Renal pelvis (tissue), 4 donors: ENCODE measurements around the gene MSX1. TPM values are rescaled to one million over a fixed set of nuclear protein-coding genes. Genes with fewer than 3 reads are reported as not detected.

Source experiments
- DNase-seq: peaks from one replicate; pipeline ENCODE4 v3.0.0-alpha.2; 2013
- polyA plus RNA-seq, 3 donors: library from polyadenylated mRNA; unstranded; fragments of 120-200 nt; gene quantifications; one replicate each; pipeline ENCODE4 v1.2.1, GENCODE V29; 2013; ENCODE audit not compliant: insufficient read length in 3 of 3

Gene MSX1
- polyA plus RNA-seq, 3 donors = 0.84 to 1.1 (median 1.1) TPM

DNA sequence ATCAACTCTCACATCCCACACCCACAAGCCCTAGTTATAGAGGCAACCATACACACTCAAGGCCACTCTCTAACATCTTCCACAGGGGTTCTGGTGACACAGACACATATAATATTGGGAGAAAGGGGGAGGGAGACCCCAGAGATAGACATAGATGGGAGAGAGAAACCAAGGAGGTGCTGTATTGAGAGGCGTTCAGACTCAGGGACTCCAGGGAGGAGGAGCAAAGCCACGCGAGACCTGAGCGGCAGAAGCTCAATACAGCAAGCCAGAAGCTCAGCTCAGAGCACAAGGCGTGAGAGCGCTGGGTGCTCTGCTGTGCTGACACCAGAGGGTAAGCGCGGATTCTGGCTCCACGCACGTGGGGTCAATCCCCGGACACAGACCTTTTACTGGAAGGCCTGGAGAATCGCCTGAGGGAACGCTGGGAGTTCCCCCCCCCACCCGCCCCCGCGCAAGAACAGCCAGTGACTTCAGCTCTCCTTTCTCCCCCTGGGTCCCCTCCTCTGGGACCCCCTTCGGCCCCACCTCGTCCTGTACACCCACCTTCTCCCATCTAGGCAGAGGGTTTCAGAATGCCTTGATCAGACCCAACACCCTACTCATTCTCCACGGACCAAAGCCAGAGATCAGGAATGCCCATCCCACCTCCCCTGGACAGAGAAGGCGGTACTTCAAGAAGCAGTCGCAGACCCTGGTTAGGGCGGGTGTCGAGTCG lies 8.7 kb downstream of the MSX1 start:
- no peak for DNase-seq

DNA sequence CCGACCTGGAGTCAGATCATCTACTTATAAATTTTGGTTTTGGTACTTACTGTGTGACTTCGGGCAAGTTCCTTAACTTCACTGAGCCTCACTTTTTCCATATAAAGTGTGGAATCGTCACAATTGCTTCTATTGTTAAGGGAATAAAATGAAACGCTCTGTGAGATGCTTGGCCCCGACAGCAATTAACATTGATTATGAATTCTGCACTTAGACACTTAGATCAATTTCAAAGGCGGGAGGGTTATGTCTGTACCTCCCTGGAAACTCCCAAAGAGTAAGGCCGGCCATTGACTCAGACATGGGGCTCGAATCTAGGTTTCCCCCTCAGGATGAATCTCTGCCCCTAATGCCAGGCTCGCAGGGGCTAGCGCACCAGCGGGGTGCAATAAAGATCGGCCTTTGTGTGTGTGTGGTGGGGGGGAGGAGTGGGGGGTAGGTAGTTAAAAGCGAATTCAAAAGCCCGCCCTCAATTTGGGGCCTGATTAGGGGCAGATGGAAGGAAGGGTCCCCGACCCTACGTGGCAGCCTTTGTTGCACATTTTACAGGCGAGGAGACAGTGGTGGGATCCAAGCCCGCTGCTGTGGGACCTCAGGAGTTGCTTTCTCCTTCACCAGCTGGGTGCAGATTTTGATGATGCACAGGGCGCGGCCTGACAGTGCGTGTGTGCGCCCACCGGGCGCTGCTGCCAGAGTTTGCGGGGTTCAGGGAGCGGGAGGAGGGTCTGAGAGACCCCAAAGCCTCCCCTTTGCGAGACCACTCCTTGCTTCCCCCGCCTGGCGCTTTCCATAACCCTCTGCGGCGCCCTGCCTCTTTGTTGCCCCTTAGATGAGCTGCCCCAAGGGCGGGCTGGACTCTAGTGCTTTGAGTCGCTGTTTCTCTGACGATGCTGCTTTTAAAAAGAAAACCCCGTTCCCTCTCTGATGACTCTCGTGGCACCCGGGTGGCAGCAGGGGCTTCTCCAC lies 9.6 kb downstream of the MSX1 start:
- DNase-seq = no peak

DNA sequence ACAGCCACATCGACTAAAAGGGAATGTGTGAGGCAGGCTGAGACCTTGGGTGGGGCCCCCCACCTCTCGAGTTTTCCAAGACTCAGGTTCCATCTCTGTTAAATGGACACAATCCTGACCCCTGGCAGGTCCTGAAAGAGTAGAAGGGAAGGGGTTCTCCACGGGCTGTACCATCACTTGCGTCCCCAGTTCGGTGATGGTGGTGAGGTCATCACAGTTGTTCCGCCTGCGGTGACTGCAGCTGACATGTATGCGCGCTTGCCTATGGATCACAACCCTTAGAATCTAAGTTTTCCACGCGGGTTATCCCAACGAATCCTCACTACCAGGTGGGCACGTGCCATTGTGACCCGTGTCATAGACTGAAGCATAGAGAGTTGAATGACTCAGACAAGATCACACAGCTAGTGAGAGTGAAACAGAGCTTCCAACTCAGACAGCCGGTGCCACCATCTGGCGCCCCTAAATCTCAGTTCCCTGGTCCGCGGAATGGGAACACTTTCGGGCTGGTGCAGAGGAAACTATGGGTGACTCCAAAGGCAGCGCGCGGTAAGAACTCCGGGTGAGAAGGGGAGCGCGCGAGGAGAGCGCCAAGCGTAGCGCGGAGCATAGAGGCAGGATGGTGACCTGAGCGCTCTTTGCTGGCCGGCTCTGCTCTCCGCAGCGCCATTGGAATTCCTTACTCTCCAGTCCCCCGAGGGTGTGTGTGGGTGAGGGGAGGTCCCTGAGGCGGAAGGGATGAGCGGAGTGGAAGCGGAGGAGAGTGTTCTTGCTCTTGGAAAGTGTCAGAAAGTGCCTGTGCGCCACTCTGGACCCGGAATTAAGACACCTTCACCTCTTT lies 10.5 kb downstream of the MSX1 start:
- no peak for DNase-seq

DNA sequence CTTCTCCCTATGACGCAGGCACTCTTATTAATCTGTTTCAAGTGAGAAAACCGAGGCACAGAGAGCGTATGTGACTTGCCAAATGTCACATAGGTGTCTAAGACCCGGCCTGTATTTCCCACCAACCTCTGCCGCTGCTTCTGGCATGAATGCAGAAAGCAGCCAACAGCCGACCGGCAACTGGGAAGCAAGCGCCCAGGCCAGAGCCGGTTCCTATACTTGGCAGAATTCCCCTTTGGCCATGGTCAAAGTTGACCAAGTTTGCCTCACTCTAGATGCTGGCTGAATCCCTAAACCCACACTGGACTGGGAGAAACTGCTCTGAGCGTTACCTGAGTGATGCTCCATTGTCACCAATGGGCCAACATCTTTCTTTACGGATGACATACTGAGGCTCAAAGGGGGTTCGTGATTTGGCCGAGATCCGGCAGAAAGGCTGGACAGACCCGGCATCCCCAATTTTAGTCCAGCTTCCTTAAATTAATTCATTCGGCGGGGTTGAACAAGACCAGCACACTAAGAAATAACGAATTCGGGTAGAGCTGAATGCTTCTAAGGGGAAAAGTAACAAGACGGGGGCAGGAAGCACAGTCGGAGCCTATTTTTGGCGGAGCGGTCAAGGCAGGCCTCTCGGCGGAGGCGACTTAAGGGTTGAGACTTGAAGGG lies 11.2 kb downstream of the MSX1 start:
- DNase-seq = no peak

DNA sequence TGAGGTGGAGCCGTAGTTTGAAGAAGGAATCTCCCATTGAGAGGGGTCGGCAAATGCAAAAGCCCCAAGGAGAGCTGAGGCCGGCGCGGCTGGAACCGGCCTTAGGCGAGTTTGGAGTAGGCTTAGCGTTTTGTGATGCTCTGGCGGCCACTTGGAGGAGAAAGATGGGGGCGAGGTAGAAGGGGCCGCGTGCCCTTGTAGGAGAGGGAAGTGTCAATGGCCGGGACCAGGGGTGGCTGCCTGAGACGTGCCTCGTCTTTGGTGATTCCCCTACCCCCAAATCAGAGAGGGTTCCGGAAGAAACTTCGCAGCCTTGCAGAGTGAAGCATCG lies 11.7 kb downstream of the MSX1 start:
- no peak for DNase-seq

DNA sequence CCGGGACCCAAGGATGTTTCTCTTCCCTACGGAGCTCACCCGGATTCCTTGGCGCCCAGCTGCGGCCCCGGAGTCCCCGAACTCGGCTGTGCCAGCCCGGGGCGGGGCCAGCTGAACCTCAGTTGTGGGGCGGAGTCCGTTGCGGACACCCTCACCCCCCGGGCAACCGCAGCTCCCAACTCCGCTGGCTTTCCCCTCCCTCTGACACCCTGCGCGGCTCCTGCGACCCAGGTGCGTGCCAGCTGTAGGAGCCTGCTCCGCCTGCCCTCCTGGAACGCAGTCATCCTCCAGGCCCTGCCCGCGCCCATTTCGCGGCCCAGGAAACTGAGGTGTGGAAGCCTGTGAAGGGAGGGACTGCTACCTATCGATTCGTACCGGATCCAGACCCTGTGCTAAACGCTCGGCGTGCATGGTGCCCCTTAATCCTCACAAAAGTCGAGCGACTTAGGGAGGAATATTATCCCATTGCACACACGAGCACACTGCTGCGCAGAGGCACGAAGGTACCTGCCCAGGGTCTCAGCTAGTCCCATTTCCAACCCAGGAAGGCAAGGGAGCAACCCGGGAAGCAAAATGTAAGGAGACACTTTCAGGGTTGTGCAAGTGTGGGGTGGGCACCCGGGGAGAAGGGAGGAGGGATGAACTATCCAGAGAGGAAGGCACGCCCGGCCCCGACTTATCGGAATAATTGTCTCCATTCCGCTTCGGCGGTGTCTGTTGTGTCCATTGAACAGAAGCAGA lies 12.3 kb downstream of the MSX1 start:
- DNase-seq = no peak

DNA sequence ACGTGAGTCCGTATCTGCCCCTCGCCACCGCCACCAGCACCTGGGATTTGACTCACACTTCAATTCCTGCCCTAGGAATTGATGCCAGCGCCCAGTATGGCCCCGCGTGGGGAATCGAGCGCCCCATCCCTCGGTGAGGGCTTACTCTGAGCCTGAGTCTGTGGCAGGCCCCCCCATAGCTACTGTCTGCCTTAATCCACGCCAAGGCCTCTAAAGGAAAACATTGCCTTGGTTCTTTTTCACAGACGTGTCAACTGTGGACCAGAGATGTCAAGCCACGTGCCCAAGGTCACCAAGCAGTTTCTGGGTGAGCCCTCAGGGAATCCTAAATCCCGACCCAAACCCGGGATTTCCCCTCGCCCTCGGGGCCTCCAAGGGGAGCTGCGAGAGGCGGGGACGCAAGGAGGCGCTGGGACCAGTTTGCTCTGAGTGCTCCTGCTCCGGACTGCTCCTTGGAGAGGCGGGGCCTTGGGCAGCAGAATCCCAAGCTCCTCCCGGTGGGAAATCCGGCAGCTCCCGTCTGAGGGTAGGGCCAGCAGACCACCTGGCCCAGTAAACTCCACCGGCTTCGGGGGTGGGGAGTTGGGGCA lies 12.9 kb downstream of the MSX1 start:
- DNase-seq = no peak

DNA sequence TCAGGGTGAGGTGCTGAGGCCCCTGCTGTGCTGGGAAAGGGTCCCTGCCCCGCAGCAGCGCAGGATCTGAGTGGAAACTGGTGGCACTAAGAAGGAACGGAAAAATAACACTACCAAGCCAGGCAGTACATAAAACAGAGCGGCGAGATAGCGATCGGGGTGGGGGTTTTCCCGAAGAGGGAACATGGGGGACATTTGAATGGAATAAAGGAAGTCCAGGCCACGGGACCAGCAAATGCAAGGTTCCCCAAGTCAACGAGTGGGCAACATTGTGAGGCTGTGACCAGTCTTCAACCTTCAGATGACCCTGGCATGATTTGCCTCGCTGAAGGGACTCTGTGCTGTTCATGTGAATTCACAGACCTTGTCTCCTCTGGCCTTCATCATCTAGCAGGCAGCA lies 13.7 kb downstream of the MSX1 start:
- no peak for DNase-seq

DNA sequence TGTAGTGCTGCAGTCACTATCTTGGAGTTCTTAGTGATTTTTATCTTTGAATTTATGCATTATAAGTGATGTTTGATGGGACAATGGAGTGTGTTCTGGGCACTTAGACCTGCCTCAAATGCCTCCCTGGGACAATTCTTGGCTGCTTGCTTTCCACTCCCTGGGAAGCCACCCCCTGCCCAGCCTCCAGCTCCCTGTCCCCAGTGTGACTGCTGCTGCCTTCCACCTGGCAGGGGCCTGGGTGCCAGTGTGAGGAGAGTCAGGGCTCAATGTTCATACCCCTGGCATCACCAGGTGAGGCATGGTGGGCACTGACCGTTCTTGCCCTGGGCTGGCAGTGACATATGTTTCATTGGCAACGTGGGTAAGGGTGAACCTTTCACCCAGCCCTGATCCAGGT lies 14.8 kb downstream of the MSX1 start:
- DNase-seq = no peak

DNA sequence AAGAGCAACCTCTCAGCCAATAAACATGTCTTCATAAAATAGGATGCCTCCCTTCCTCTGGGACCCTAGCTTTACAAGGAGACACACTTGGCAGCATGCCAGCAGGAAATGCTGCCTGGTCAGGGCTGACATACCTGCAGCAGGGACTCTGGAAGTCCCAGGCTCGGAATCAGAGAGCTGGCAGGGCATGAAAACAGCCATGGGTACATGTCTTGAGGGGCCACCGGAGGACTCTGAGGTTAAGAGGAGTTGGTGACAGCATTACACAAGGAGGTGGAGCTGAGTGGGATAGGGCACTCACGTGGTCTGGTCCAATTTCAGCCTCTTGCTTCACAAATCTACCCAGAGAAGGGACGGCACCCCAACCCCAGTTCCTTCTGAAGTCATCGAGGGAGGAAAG lies 15.7 kb downstream of the MSX1 start:
- no peak for DNase-seq

DNA sequence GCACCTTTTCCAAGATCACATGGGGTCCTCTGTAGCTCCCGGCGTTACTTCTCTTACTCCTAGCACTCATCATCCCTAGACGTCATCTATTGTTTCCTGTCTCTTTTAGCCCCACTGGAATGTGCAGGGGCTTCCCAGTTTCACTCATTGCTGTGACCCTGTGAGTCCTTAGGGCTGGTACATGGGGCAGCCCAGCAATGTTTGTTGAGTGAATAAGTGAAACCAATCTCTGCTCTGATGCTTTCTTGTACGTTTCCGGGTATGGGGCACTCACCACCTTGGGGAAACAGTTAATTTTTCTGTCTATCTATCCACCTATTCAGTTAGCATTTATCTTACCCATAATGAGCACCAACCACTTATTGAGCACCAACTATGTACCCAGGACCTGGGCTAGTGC lies 16.1 kb downstream of the MSX1 start:
- no peak for DNase-seq

DNA sequence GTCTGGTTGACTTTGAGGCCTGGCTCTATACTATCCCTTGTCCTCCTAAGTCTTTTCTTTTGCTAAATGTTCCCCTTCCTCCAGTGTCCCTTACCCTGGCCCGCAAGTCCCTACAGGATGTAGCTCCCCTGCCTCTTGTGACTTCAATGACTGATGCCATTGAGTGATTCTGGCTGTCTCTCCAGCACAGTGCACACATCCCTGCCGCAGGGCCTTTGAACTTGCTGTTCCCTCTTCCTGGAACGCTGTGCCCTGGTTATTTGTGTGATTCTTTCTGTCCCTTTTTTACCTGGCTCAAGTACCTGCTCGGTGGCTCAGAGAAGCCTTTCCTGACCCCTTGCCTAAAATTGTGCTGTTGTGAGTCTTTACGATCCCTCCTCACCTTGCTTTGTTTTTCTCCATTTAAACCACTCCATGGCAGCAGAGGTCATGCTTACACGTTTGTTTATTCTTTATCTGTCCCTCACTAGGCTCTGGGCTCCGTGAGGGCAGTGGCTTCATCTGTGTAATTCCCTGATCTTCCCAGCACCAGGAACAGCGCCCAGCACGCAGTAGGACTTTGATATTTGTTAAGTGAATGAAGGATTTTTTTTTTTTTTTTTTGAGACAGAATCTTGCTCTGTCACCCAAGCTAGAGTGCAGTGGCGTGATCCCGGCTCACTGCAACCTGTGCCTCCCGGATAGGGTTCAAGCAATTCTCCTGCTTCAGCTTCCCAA lies 17.6 kb downstream of the MSX1 start:
- no peak for DNase-seq

DNA sequence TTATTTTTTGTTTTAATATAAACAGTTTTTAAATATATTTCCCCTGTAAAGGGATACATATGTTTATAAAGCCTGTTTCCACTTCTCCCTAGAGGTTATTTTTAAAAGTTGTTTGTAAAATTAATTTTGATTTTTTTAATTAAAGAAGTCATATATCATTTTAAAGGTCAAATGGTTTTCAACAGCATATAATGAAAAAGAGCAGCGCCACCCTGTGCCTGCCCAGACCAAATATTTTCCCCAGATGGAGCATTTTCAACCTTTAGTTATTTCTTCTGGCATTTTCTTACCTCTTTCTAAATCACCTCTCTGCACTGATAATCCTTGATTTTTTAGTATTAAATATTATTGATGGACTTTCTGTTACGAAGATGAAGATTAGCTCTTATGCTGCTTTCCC lies 21.0 kb downstream of the MSX1 start:
- DNase-seq = no peak

DNA sequence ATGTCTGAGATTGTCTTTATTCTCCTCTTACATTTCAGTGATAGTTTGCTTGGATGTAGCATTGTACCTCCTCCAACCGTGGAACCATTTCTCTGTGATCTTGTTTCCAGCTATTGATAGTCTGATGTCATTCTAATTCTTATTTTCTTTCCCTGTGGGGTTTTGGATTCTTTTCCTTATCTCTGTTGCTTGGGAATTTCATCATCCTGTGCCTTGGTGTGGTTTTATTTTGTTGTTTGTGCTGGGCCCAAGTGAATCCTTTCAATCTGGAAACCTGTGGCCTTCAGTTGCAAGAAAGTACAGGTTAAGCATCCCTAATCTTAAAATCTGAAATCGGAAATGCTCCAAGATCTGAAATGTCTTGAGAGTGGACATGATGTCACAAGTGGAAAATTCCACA lies 22.0 kb downstream of the MSX1 start:
- DNase-seq = no peak

DNA sequence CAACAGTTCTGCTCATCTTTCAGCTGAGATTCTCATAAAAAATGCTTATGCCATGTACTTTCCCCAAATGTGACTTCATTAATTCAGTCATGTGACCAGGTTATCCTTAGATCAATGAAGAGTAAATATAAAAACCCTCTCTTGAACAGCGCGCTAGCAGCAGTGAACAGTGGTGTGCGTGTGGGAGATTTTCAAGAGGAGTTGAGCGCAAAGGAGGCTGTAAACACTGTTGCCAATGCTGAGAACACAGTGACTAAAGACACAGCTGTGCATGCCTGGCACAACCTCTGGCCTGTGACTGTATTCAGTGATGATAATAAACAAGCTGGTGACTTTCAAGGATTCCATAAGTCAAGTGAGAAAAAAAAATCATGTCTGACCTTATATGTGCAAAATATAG lies 25.1 kb downstream of the MSX1 start:
- no peak for DNase-seq

DNA sequence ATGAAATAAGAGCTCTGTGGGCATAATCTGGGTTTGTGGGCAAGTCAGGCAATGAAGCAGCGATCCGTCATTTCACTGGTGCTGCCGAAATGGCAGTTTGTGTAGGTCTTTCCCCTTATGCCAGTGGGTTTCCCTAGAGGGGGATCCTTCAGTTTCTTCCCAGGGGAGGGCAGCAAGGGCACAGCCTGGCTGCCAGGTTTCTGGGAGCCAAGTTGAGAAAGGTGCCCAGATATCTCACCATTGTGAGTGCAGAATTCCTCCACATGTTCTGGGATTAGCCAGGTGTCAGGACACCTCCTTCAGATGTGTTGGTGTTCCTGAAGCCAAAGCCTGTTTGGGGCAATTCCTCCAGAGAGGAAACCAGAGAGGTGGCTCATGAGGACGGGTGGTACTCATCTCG lies 28.0 kb downstream of the MSX1 start:
- DNase-seq = no peak

DNA sequence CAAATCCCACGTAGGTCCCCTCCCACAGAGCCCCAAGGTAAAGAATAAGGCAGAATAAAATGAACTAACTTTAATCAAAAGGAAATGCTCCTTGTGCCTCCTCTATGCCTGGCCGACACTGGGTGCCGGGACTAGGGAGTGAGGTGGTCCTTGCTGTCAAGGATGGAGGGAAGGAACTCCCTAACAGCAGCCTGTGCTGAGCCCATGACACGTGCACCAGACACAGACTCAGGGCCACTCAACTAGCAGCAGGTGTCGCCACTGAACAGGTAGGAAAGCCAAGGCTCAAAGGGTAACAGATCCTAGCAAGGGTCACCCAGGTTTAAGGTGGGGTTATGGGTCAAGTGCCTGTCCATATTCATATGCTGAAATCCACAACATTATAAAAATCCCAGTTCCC lies 29.2 kb downstream of the MSX1 start:
- no peak for DNase-seq

DNA sequence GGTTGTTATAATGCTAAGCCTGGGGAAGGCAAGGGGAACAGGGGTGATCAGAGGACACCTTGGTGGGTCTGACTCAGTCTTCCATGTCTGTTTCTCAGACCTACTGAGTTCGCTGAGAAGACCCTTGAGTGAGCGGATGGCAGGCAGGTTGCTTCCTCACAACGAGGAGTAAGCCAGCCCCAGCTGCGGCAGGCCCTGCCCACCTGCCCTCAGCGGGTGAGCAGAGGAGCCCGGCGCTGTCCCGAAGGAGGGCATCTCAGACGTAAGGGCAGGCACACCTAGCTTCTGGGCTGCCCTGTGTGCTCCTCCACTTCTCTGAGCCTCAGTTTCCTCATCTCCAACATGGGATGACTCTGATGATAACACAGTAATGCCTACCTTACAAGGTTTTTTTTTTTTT lies 30.3 kb downstream of the MSX1 start:
- DNase-seq = no peak

DNA sequence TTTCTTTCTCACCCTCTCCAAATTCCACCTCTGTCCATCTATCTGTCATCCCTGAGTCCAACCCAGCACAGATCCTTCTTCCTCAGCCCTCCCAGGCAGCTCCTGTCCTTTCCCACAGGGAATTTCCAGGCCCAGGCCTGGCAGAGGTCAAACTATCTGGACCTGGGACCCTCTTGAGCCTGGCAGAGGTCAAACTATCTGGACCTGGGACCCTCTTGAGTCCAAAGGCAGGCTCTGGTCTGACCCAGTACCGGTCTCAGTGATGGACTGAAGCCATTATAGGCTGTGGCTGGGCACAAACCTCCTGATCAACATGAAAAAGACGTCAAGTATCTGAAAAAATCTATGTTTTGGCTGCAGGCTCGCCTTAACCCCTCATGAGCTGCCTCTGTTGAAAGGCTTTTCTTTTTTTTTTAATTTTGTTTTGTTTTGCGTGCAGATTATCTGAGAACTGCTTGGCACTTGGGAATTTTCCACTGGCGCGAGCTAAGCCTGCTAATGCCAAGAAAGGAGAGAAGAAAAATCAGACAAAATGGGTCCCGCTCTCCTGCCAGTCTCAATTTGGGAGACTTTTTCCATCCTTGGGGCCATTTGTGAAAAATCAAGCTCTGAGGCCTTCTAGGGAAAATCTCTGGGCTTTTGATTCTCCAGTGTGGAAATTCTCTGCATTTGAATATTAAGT lies 31.2 kb downstream of the MSX1 start:
- no peak for DNase-seq

DNA sequence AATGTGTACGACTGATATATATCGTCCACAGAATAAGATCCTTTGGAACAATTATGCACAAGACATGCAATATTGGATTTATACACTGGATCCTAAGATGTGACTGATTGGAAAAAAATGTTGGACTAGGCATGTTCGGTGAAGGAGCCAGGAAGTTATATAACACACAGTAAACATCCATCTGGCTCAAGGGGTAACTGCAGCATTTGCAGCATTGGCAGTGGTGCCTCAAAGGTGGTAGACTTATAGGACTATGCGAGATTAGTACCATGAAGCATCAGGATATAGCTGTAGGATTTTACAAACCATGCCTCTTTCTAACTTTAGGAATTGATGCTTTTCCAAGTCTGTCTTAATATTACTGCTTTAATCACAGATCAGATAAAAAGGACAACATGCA lies 34.3 kb downstream of the MSX1 start:
- no peak for DNase-seq
